LNCAP (cell line): ENCODE results near the gene INPP5E.

ENCODE experiments used
- TF ChIP-seq, protein P1 (sequence below): fragments of 450-650 bp; IDR thresholded peaks from 2 replicates; pipeline ENCODE4 v1.5.1; 2017; ENCODE audit warnings: mild to moderate bottlenecking

The INPP5E gene

DNA sequence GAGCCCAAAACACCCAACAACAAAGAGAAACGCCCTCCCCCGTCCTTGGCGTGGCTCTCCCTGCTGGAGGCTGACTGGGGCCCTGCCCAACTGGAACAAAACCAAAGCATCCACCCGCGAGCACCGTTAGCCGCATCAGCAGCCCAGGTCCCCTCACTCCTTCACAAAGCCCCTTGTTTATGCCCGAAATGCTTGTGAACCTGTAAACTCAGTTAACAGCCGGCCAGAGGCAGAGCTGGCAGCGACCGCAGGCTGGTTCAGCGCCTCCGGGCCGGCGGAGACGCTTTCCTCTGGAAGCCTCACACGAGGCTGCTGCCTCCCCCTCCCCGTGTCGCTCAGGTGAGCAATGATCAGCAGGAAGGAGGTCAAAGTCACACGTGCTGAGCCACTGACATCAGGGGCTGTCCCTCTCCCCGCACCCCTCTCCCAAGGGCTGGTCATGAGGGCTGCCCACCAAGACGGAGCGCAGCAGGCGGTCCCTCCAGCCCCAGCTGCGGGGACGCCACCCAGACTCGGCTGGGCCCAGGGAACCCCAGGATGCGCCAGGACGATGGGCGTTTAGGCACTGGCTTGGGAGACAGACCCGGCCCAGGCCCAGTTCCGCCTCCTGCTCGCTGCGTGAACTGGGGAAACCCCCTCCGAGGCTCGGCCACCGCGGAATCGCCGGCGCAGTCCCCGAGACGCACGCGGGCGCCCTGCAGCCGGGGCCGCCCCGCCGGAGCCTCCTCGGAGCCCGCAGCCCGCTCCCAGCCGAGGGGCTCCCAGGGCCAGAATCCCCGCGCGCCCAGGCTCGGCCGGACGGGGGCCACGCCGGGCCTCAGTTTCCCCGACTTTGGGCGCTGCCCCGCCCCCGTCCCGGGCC lies 40.2 kb downstream of the INPP5E start:
- TF ChIP-seq, protein P1, sequence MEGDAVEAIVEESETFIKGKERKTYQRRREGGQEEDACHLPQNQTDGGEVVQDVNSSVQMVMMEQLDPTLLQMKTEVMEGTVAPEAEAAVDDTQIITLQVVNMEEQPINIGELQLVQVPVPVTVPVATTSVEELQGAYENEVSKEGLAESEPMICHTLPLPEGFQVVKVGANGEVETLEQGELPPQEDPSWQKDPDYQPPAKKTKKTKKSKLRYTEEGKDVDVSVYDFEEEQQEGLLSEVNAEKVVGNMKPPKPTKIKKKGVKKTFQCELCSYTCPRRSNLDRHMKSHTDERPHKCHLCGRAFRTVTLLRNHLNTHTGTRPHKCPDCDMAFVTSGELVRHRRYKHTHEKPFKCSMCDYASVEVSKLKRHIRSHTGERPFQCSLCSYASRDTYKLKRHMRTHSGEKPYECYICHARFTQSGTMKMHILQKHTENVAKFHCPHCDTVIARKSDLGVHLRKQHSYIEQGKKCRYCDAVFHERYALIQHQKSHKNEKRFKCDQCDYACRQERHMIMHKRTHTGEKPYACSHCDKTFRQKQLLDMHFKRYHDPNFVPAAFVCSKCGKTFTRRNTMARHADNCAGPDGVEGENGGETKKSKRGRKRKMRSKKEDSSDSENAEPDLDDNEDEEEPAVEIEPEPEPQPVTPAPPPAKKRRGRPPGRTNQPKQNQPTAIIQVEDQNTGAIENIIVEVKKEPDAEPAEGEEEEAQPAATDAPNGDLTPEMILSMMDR: no peak

DNA sequence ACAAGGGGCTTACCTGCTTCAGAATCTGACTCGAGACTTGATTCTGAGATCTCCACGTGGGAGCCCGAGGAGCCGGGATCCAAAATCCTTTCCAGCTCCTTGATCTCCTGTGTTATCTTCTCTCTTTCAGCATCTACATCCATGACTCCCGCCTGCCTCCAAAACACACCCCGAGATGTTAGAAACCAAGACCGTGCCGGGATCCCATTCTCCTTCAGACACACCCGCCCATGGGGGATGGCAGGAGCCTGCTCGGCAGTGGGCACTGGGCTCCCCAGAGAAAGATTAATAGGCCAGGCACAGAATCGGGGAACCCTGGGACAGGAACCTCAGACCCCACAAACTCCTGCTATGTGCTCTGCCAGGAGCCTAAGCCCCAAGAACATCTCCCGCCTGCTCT lies 41.4 kb downstream of the INPP5E start:
- TF ChIP-seq, protein P1: no peak

DNA sequence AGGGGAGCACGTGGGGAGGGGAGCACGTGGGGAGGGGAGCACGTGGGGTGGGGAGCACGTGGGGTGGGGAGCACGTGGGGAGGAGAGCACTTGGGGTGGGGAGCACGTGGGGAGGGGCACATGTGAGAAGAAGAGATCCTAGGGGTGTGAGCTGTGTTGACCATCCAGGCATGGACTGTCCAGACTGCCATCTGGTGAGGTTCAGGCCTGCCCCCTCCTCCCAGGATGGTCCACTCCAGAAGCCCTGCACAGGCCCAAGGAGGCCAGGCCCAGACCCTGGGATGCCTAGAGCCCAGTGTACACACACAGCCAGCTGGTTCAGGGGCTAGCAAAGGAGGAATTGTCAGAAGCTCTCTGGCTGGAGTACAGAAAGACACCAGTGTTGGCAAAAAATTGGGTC lies 42.0 kb downstream of the INPP5E start:
- TF ChIP-seq, protein P1: no peak

DNA sequence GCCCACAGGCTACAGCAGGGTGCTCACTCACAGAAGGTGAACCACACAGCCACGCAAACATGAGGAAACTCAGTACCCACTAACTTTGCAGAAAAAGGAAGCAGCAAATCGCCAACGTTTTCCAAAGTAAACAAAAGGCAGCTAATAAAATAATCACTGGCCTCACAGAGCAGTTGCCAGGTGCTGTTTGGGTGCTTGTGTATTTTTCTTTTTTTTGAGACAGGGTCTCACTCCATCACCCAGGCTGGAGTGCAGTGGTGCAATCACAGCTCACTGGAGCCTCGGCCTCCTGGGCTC lies 43.5 kb downstream of the INPP5E start:
- TF ChIP-seq, protein P1: no peak

DNA sequence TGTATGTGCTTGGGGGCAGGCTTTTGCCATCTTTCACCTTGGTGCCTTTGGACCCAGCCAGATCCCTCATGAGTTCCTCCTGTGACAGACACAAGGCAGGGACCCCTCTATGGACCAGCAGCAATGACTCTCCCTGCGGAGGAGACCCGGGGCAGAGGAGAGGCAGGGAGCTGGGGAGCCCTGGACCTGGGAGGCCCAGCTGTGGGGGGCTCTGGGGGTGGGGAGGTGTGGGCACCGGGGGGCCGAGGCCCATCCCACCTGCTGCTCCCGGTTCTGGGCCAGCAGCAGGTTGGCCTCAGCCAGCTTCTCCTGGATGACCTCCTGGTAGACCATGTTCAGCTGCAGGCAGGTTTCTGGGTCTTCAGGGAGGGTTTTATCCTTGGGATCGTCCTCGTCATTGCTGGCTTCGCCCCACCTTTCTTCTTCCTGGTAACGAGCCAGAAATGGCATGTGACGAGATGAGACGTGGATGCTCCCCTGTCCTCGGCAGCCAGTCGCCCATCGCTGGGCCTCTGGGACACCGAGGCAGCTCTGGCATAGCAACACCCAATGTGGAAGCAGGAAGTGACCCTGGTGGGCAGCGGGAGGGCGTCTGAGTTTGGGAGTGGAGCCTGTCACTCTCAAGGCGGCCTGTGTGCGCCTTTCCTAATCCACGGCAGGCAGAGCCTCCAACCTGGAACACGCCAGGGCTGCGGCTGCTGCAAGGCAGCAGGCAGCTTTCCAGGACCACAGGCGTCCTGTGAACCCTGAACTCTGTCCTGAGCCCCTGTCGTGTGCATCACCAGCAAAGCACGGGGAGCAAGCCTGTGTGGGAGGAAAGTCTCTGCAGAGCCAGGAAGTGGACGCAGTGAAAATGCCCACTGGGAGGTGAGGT lies 44.1 kb downstream of the INPP5E start:
- TF ChIP-seq, protein P1: no peak

DNA sequence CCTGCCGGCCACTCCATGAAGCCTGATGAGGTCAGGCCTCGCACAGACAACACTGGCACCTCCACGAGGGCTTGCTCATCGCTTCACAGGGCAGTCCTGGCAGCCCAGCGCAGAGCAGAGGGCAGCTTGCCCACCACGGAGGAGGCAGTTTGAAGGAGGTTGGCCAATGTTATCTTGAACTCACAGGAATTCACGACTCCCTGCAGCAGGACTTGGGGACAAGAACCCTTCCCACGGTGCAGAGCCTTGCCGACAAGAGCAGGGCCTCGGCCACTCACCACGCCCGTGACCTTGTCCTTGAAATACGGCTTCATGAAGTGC lies 44.7 kb downstream of the INPP5E start:
- TF ChIP-seq, protein P1: no peak

DNA sequence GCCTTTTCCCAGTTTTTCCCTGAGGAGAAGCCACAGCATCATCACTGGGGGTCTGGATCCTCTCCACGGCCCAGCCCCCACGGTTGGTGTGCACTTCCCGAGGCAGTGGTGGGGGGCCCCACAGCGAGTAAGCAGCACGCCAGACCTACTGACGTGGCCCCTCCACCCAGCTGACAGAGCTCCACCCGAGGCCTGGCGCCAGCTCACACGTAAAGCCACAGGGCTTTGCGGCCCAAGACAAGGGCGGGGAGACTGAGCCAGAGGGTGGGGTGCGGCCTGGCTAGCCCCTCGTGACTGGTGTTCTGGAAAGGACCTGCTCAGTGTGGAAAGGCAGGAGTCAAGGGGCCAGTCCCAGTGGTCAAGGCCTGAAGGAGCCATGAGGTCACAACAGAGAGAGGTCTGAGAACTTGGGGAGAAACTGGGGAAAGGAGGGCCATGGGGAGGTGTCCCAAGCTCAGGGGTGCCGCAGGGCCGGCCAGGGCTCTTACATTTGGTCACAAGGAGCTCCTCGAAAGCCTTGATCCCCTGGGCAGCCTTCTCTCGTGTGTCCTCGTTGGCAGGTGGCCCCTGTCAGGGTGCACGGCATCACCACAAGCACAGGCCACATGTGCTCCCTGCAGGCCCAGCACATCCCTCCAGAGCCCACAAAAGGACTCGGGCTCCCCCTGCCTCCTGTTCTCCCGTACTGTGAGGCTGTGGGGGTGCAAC lies 45.2 kb downstream of the INPP5E start:
- TF ChIP-seq, protein P1: no peak
